ENCODE data around the gene AP5M1.
"Not testable (repeated sequence)": the region's sequence is repeated elsewhere in the genome, so short reads cannot be mapped to it uniquely, and the experiment has no call there.

Gene AP5M1

GRCh38 chr14:57268161-57269069 is at the start of gene AP5M1, which contains the start of gene EXOC5:
Gene AP5M1 (plus strand): TSS chr14:57268971. CDS start chr14:57269315, 344 bp downstream.
Gene EXOC5 (minus strand): TSS chr14:57268905. CDS start chr14:57268648, 257 bp downstream.
- Histone ChIP-seq H3K4me1 (ENCODE audit: control insufficient read depth in 1 of 2, insufficient read depth in 2 of 2, low read length in 2 of 2) (peaks cover 7 to 34% of the 10 kb centered on the region in 2 donors), H3K27me3 (ENCODE audit: low read depth, low read length) (no peaks in the 10 kb centered on the region), H3K4me3 (ENCODE audit: low read depth in 1 of 2, low read length in 2 of 2) (peak within 1 kb of the TSS; percentile 98 to 99), H3K9me3 (ENCODE audit: control insufficient read depth in 1 of 2, low read length in 2 of 2) (no peaks in the 10 kb centered on the region), H3K36me3 (ENCODE audit: control insufficient read depth in 1 of 2, insufficient read depth in 2 of 2, low read length in 2 of 2) (peaks cover 0 to 6% of the 10 kb centered on the region in 2 donors), H3K27ac (ENCODE audit: low read length) (peak within 1 kb of the TSS; percentile 99)

GRCh38 chr14:57221931-57222330 is 46.8 kb upstream of the AP5M1 start:
- no peak overlapping the region for H3K27ac ChIP-seq (ENCODE audit: low read length)
- no peaks in the 10 kb centered on the region for H3K9me3 ChIP-seq (ENCODE audit: control insufficient read depth in 1 of 2, low read length in 2 of 2)
- H3K4me3 ChIP-seq (ENCODE audit: low read depth in 1 of 2, low read length in 2 of 2) = no peak overlapping the region
- H3K27me3 ChIP-seq (ENCODE audit: low read depth, low read length) = no peaks in the 10 kb centered on the region
- H3K4me1 ChIP-seq (ENCODE audit: control insufficient read depth in 1 of 2, insufficient read depth in 2 of 2, low read length in 2 of 2) = no peaks in the 10 kb centered on the region
- H3K36me3 ChIP-seq (ENCODE audit: control insufficient read depth in 1 of 2, insufficient read depth in 2 of 2, low read length in 2 of 2) = peaks cover 31 to 41% of the 10 kb centered on the region in 2 donors

- Histone ChIP-seq H3K9me3 (ENCODE audit: control insufficient read depth in 1 of 2, low read length in 2 of 2) (no peaks in the 10 kb centered on the region), H3K36me3 (ENCODE audit: control insufficient read depth in 1 of 2, insufficient read depth in 2 of 2, low read length in 2 of 2) (peaks cover 9 to 38% of the 10 kb centered on the region in 2 donors), H3K4me1 (ENCODE audit: control insufficient read depth in 1 of 2, insufficient read depth in 2 of 2, low read length in 2 of 2) (no peaks in the 10 kb centered on the region), H3K27me3 (ENCODE audit: low read depth, low read length) (no peaks in the 10 kb centered on the region), H3K27ac (ENCODE audit: low read length) (no peak overlapping the region), H3K4me3 (ENCODE audit: low read depth in 1 of 2, low read length in 2 of 2) (no peak overlapping the region)
Measured at GRCh38 chr14:57227083-57227482, 41.7 kb upstream of the AP5M1 start.

- H3K4me3 ChIP-seq (ENCODE audit: low read depth in 1 of 2, low read length in 2 of 2); H3K4me1 ChIP-seq (ENCODE audit: control insufficient read depth in 1 of 2, insufficient read depth in 2 of 2, low read length in 2 of 2); H3K27ac ChIP-seq (ENCODE audit: low read length); H3K9me3 ChIP-seq (ENCODE audit: control insufficient read depth in 1 of 2, low read length in 2 of 2); H3K27me3 ChIP-seq (ENCODE audit: low read depth, low read length): not testable (repeated sequence)
- H3K36me3 ChIP-seq (ENCODE audit: control insufficient read depth in 1 of 2, insufficient read depth in 2 of 2, low read length in 2 of 2) = peaks cover 14 to 37% of the 10 kb centered on the region in 2 donors
Measured at GRCh38 chr14:57228320-57228719, 40.5 kb upstream of the AP5M1 start.

GRCh38 chr14:57232006-57232405 is 36.8 kb upstream of the AP5M1 start:
- no peak overlapping the region for H3K4me3 ChIP-seq (ENCODE audit: low read depth in 1 of 2, low read length in 2 of 2)
- H3K27ac ChIP-seq (ENCODE audit: low read length) = no peak overlapping the region
- no peaks in the 10 kb centered on the region for H3K27me3 ChIP-seq (ENCODE audit: low read depth, low read length)
- no peaks in the 10 kb centered on the region for H3K9me3 ChIP-seq (ENCODE audit: control insufficient read depth in 1 of 2, low read length in 2 of 2)
- peaks cover 14 to 36% of the 10 kb centered on the region in 2 donors for H3K36me3 ChIP-seq (ENCODE audit: control insufficient read depth in 1 of 2, insufficient read depth in 2 of 2, low read length in 2 of 2)
- H3K4me1 ChIP-seq (ENCODE audit: control insufficient read depth in 1 of 2, insufficient read depth in 2 of 2, low read length in 2 of 2) = no peaks in the 10 kb centered on the region

- H3K36me3 ChIP-seq (ENCODE audit: control insufficient read depth in 1 of 2, insufficient read depth in 2 of 2, low read length in 2 of 2) = peaks cover 3 to 13% of the 10 kb centered on the region in 2 donors
- not testable (repeated sequence) for H3K4me1 ChIP-seq (ENCODE audit: control insufficient read depth in 1 of 2, insufficient read depth in 2 of 2, low read length in 2 of 2); H3K27me3 ChIP-seq (ENCODE audit: low read depth, low read length)
Measured at GRCh38 chr14:57240115-57240514, 28.7 kb upstream of the AP5M1 start.

GRCh38 chr14:57243320-57243719 is 25.5 kb upstream of the AP5M1 start:
- no peak overlapping the region for H3K4me3 ChIP-seq (ENCODE audit: low read depth in 1 of 2, low read length in 2 of 2)
- no peaks in the 10 kb centered on the region for H3K27me3 ChIP-seq (ENCODE audit: low read depth, low read length)
- H3K4me1 ChIP-seq (ENCODE audit: control insufficient read depth in 1 of 2, insufficient read depth in 2 of 2, low read length in 2 of 2) = no peaks in the 10 kb centered on the region
- H3K36me3 ChIP-seq (ENCODE audit: control insufficient read depth in 1 of 2, insufficient read depth in 2 of 2, low read length in 2 of 2) = peaks cover 7 to 9% of the 10 kb centered on the region in 2 donors
- H3K9me3 ChIP-seq (ENCODE audit: control insufficient read depth in 1 of 2, low read length in 2 of 2) = no peaks in the 10 kb centered on the region
- no peak overlapping the region for H3K27ac ChIP-seq (ENCODE audit: low read length)

More at GRCh38 chr14:57240115-57240514, 28.7 kb upstream of the AP5M1 start:
- H3K27ac ChIP-seq (ENCODE audit: low read length); H3K4me3 ChIP-seq (ENCODE audit: low read depth in 1 of 2, low read length in 2 of 2); H3K9me3 ChIP-seq (ENCODE audit: control insufficient read depth in 1 of 2, low read length in 2 of 2): not testable (repeated sequence)

- Histone ChIP-seq H3K4me1 (ENCODE audit: control insufficient read depth in 1 of 2, insufficient read depth in 2 of 2, low read length in 2 of 2) (no peaks in the 10 kb centered on the region), H3K36me3 (ENCODE audit: control insufficient read depth in 1 of 2, insufficient read depth in 2 of 2, low read length in 2 of 2) (peaks cover 4 to 9% of the 10 kb centered on the region in 2 donors), H3K4me3 (ENCODE audit: low read depth in 1 of 2, low read length in 2 of 2) (no peak overlapping the region), H3K9me3 (ENCODE audit: control insufficient read depth in 1 of 2, low read length in 2 of 2) (no peaks in the 10 kb centered on the region), H3K27ac (ENCODE audit: low read length) (no peak overlapping the region), H3K27me3 (ENCODE audit: low read depth, low read length) (no peaks in the 10 kb centered on the region)
Measured at GRCh38 chr14:57244106-57244505, 24.7 kb upstream of the AP5M1 start.

- Histone ChIP-seq H3K4me1 (ENCODE audit: control insufficient read depth in 1 of 2, insufficient read depth in 2 of 2, low read length in 2 of 2) (no peaks in the 10 kb centered on the region), H3K9me3 (ENCODE audit: control insufficient read depth in 1 of 2, low read length in 2 of 2) (no peaks in the 10 kb centered on the region), H3K27ac (ENCODE audit: low read length) (no peak overlapping the region), H3K4me3 (ENCODE audit: low read depth in 1 of 2, low read length in 2 of 2) (no peak overlapping the region), H3K36me3 (ENCODE audit: control insufficient read depth in 1 of 2, insufficient read depth in 2 of 2, low read length in 2 of 2) (peaks cover 4 to 9% of the 10 kb centered on the region in 2 donors), H3K27me3 (ENCODE audit: low read depth, low read length) (no peaks in the 10 kb centered on the region)
Measured at GRCh38 chr14:57245941-57246340, 22.8 kb upstream of the AP5M1 start.

- Histone ChIP-seq H3K27me3 (ENCODE audit: low read depth, low read length) (no peaks in the 10 kb centered on the region), H3K36me3 (ENCODE audit: control insufficient read depth in 1 of 2, insufficient read depth in 2 of 2, low read length in 2 of 2) (peaks cover 4 to 9% of the 10 kb centered on the region in 2 donors), H3K4me3 (ENCODE audit: low read depth in 1 of 2, low read length in 2 of 2) (no peak overlapping the region), H3K4me1 (ENCODE audit: control insufficient read depth in 1 of 2, insufficient read depth in 2 of 2, low read length in 2 of 2) (no peaks in the 10 kb centered on the region), H3K9me3 (ENCODE audit: control insufficient read depth in 1 of 2, low read length in 2 of 2) (no peaks in the 10 kb centered on the region), H3K27ac (ENCODE audit: low read length) (no peak overlapping the region)
Measured at GRCh38 chr14:57246933-57247657, 21.7 kb upstream of the AP5M1 start.

GRCh38 chr14:57254884-57255283 is 13.9 kb upstream of the AP5M1 start:
- H3K27me3 ChIP-seq (ENCODE audit: low read depth, low read length) = no peaks in the 10 kb centered on the region
- H3K9me3 ChIP-seq (ENCODE audit: control insufficient read depth in 1 of 2, low read length in 2 of 2) = no peaks in the 10 kb centered on the region
- H3K4me3 ChIP-seq (ENCODE audit: low read depth in 1 of 2, low read length in 2 of 2) = no peak overlapping the region
- peaks cover 0 to 3% of the 10 kb centered on the region in 2 donors for H3K36me3 ChIP-seq (ENCODE audit: control insufficient read depth in 1 of 2, insufficient read depth in 2 of 2, low read length in 2 of 2)
- H3K4me1 ChIP-seq (ENCODE audit: control insufficient read depth in 1 of 2, insufficient read depth in 2 of 2, low read length in 2 of 2) = no peaks in the 10 kb centered on the region
- H3K27ac ChIP-seq (ENCODE audit: low read length) = no peak overlapping the region
